WTC11 (cell line): ENCODE data around the gene DSEL.

Source experiments
- CBFB ChIP-seq: sonication (generic); formaldehyde crosslinking; IDR thresholded peaks from 2 replicates; pipeline ENCODE4 v1.8.1; 2022; ENCODE audit warnings: mild to moderate bottlenecking, low read depth, missing genetic modification reagents
- CREB1 ChIP-seq: sonication (generic); formaldehyde crosslinking; IDR thresholded peaks from 2 replicates; pipeline ENCODE4 v1.8.0; 2023; ENCODE audit warnings: mild to moderate bottlenecking, missing genetic modification reagents
- ESRRA ChIP-seq: sonication (generic); formaldehyde crosslinking; IDR thresholded peaks from 2 replicates; pipeline ENCODE4 v1.8.1; 2022; ENCODE audit warnings: mild to moderate bottlenecking, missing genetic modification reagents, borderline replicate concordance
- NFE2L1 ChIP-seq: sonication (generic); formaldehyde crosslinking; IDR thresholded peaks from 2 replicates; pipeline ENCODE4 v1.8.1; 2023; ENCODE audit warnings: missing genetic modification reagents
- SP1 ChIP-seq: sonication (generic); formaldehyde crosslinking; conservative IDR thresholded peaks from 2 replicates; pipeline ENCODE4 v1.8.1; 2022; ENCODE audit warnings: missing genetic modification reagents
- ZBTB21 ChIP-seq: sonication (generic); formaldehyde crosslinking; IDR thresholded peaks from 2 replicates; pipeline ENCODE4 v1.8.1; 2023; ENCODE audit warnings: mild to moderate bottlenecking, missing genetic modification reagents, borderline replicate concordance
- ZNF138 ChIP-seq: sonication (generic); formaldehyde crosslinking; conservative IDR thresholded peaks from 2 replicates; pipeline ENCODE4 v1.8.1; 2022; ENCODE audit warnings: mild to moderate bottlenecking, moderate library complexity, missing genetic modification reagents
- ZNF232 ChIP-seq: sonication (generic); formaldehyde crosslinking; IDR thresholded peaks from 2 replicates; pipeline ENCODE4 v1.8.0; 2022; ENCODE audit warnings: mild to moderate bottlenecking, missing genetic modification reagents
- TF ChIP-seq, protein P1 (sequence below): sonication (generic); formaldehyde crosslinking; IDR thresholded peaks from 2 replicates; pipeline ENCODE4 v1.8.0; 2022; ENCODE audit warnings: mild to moderate bottlenecking, missing genetic modification reagents
- TF ChIP-seq, protein P2 (sequence below): fragments of 200-600 bp; IDR thresholded peaks from 2 replicates; pipeline ENCODE4 v1.8.0; 2022; ENCODE audit warnings: antibody characterized with exemption
- TF ChIP-seq, protein P3 (sequence below): fragments of 250-450 bp; sonication (Bioruptor Pico); IDR thresholded peaks from 2 replicates; pipeline ENCODE4 v2.1.2; 2022; ENCODE audit warnings: mild to moderate bottlenecking, moderate library complexity
- TF ChIP-seq, protein P4 (sequence below): sonication (generic); formaldehyde crosslinking; IDR thresholded peaks from 2 replicates; pipeline ENCODE4 v1.8.1; 2023; ENCODE audit warnings: mild to moderate bottlenecking, missing genetic modification reagents, moderate library complexity

DNA sequence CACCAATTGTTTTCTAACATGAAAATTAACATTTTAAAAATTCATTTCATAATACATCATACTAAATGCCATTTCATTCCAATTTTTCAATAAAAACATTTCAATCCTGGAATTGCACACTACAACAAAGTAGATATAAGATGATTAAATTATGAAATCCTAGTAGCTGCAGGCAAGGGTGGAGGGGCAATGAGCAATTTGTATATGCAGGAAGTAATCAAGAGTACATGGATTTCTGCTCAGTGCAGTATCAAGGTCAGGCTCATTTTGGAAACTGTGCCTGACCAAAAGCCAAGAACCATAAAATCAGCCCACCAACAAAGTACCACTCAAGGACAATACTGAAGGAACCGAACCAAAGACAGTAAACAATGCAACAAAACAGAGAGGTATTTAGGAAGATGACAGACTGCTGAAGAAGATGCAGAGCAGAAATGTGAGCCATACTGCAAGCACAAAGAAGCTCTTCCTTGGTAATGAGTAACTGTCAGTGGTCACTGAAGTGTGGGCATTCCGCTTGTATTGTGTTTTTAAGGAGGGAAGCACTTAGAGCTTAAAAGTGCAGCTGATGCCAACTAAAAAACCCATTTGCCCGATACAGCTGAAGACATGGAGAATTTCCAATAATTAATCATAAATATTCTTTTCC is 34.5 kb upstream of the DSEL start:
- TF ChIP-seq ESRRA (CRISPR knock-in tag) (no peak), CREB1 (CRISPR knock-in tag) (no peak), SP1 (CRISPR knock-in tag) (no peak), CBFB (CRISPR knock-in tag) (no peak), ZNF138 (no peak), ZNF232 (CRISPR knock-in tag) (no peak), NFE2L1 (CRISPR knock-in tag) (no peak), ZBTB21 (CRISPR knock-in tag) (no peak)
- TF ChIP-seq, protein P1, sequence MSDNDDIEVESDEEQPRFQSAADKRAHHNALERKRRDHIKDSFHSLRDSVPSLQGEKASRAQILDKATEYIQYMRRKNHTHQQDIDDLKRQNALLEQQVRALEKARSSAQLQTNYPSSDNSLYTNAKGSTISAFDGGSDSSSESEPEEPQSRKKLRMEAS (CRISPR knock-in tag): no peak
- TF ChIP-seq, protein P2, sequence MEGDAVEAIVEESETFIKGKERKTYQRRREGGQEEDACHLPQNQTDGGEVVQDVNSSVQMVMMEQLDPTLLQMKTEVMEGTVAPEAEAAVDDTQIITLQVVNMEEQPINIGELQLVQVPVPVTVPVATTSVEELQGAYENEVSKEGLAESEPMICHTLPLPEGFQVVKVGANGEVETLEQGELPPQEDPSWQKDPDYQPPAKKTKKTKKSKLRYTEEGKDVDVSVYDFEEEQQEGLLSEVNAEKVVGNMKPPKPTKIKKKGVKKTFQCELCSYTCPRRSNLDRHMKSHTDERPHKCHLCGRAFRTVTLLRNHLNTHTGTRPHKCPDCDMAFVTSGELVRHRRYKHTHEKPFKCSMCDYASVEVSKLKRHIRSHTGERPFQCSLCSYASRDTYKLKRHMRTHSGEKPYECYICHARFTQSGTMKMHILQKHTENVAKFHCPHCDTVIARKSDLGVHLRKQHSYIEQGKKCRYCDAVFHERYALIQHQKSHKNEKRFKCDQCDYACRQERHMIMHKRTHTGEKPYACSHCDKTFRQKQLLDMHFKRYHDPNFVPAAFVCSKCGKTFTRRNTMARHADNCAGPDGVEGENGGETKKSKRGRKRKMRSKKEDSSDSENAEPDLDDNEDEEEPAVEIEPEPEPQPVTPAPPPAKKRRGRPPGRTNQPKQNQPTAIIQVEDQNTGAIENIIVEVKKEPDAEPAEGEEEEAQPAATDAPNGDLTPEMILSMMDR: no peak
- TF ChIP-seq, protein P3, sequence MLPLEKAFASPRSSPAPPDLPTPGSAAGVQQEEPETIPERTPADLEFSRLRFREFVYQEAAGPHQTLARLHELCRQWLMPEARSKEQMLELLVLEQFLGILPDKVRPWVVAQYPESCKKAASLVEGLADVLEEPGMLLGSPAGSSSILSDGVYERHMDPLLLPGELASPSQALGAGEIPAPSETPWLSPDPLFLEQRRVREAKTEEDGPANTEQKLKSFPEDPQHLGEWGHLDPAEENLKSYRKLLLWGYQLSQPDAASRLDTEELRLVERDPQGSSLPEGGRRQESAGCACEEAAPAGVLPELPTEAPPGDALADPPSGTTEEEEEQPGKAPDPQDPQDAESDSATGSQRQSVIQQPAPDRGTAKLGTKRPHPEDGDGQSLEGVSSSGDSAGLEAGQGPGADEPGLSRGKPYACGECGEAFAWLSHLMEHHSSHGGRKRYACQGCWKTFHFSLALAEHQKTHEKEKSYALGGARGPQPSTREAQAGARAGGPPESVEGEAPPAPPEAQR (CRISPR knock-in tag): no peak
- TF ChIP-seq, protein P4, sequence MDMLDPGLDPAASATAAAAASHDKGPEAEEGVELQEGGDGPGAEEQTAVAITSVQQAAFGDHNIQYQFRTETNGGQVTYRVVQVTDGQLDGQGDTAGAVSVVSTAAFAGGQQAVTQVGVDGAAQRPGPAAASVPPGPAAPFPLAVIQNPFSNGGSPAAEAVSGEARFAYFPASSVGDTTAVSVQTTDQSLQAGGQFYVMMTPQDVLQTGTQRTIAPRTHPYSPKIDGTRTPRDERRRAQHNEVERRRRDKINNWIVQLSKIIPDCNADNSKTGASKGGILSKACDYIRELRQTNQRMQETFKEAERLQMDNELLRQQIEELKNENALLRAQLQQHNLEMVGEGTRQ (CRISPR knock-in tag): no peak
